Activated naive CD4-positive, alpha-beta T cell (primary cell): ENCODE measurements around the gene ABL1.

ENCODE experiments used
- DNase-seq, 4 experiments: peaks; one replicate each; lab custom pipeline; 2025; lab: John Stamatoyannopoulos, UW

The ABL1 gene

GRCh38 chr9:130918101-130918825 lies 83.2 kb downstream of the ABL1 start:
- DNase-seq: no peak

GRCh38 chr9:130918826-130919558 lies 83.9 kb downstream of the ABL1 start:
- DNase-seq: no peak

DNA sequence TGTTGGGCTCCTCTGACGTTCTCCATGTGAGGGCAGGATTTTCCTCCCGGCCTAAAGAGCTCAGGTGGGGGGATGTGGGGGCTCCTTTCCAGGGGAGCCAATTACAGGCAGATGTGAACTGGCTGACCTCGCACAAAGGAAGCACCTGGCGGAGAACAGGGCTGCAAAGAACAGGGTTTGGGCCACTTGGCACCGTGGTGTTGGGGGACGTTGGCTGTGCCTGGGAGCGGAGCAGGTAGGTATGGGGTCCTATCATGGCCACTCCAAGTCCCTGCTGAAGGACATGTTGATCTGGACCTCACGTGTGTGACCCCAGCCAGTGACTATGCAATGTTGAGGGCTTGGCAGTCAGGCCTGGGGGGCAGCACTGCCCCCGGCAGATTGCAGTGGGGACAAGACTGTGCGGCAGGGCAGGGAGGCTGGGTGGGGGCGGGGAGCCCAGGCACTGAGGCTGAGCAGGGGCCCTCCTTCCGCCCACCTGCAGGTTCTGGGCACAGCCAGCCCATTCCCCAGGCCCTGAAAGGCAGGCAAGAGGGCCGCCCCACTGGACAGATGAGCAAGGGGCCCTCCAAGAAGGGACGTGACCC lies 84.6 kb downstream of the ABL1 start:
- DNase-seq: no peak

DNA sequence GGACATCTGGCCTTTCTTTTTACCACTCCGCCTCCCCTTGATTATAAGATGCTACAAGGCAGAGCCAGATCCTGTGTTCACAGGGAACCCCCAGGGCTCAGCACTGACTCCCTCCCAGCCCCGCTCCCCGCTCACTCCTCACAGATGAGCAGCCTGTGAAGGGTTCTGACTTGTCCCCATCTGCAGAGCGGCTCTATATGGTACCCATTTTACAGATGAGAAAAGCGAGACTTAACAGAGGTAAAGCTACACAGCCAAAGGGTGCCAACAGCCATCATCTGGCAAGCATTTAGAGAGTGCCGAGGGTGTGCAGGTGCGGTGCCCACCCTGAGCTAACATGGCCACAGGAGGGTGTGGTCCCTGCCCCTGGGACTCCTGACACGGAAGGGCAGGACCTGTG lies 85.2 kb downstream of the ABL1 start:
- DNase-seq: no peak

DNA sequence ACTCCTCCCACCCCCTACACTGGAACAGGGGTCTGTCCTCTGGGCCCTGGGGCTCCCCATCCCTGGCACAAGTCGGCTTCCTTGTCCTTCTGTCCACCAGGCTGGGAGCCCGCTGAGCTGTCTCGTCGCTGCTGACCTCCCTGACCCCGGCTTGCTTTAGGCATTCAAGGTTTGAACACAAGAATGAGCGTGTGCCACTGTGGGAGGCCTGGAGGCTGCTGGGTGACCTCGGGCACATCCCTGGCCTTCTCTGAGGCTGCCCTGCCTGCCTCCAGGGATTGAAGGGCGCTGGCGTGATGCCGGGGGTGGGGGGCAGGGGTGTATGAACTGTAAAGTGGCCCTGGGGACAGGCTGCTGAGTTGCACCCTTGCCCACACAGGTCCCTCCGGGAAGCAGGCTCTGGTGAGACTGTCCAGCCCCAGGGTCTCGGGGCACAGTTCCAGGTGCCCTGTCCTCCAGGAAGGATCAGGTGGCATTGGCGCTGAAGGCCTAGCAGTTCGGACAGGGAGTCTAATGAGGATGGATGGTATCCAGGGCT lies 85.8 kb downstream of the ABL1 start:
- no peak for DNase-seq

- DNase-seq: no peak
Observed at GRCh38 chr9:130921300-130921988, 86.4 kb downstream of the ABL1 start.

DNA sequence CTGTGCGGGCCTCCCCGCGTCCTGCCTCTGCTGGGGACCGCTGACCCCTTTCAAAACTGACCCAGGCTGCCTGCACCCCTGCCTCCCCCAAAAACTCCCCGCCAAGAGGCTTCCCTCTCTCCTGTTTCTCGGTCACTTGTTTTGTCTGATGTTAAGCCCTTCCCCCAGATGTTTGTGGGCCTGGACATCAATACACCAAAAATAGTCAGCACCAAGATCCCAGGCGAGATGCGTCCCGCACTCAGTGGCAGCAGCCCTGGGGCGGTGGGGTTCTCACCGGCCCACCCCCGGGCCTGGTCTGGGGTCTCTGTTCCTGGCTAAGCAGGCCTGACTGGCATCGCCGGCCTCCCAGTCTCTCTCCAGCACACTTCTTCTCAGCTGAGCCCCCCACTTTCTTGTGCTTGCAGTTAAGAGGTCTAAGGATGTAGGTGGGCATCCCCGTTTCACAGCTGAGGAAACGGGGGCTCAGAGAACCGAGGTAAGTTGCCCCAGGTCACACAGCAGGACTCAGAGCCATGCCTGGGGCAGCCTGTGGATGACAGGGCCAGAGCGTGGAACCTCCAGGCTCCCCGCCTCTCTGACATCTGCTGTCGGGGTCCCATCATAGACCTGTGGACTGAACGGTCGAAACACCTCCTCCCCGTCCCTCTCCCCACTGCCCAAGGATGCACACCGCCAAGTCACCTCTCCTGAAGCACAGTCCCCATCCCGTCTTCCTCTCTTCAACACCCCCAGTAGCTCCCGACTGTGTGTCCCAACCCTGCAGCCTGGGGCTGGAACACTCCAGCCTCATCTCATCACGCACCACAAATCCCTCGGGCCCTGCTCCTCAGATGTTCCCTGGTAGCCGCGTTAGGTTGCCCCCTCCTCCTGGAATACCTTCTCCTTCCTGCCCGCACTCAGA lies 87.2 kb downstream of the ABL1 start:
- no peak for DNase-seq

GRCh38 chr9:130922893-130923610 lies 88.0 kb downstream of the ABL1 start:
- no peak for DNase-seq

DNA sequence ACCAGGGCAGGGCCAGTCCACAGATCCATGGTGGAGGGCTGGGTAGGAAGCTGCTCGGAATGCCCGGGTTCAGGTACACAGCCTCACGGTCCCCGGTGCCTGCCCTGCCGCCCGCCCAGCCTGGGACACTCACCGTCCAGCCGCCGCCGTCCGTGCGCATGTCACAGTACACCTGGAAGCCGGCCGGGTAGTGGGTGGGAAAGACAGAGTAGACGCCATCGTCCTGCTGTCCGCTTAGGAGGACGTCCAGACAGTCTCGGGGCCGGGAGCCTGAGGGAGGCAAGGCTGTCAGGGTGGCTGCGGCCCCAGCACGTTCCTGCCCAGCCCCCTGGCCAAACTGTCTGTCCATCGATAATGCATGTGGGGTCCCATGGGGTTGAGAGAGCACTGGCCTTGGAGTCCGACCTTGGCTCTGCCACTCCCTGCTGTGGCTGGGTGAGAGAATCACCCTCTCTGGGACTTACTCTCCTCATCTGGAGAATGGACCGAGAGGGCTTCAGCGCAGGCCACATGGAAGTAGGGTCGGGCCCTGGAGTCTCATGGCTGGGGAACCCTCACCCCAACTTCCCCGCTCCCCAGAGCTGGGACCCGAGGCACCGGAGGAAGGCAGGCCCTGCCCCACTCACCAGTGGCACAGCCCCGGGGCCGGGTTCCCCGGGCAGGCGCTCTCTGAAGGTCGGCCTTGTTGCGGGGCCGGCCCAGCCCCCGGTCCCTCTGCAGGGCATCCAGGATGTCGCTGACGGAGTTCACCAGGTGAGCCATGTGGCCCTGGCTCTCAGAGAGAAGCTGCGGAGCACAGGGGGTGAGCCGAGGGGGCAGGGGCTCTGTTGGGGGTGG lies 88.8 kb downstream of the ABL1 start:
- no peak for DNase-seq

DNA sequence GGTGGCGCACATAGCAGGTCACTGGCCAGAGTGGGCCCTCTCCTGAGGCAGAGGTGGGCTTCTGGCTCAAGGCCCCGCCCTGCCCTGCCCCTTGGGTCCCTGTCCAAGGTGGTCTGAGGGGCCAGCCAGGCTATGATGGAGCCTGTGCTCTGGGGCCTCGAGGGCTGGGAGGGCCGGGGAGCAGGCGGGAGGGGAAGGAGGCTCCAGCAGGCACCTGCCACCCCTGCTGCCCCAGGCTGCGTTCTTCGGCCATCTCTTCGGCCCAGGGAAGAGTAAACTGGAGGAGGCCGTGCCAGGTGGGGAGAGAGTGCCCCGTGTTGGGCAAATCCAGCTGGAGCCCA lies 89.4 kb downstream of the ABL1 start:
- no peak for DNase-seq

GRCh38 chr9:130925050-130925678 lies 90.1 kb downstream of the ABL1 start:
- no peak for DNase-seq

- no peak for DNase-seq
Observed at GRCh38 chr9:130927338-130927737, 92.3 kb downstream of the ABL1 start.

DNA sequence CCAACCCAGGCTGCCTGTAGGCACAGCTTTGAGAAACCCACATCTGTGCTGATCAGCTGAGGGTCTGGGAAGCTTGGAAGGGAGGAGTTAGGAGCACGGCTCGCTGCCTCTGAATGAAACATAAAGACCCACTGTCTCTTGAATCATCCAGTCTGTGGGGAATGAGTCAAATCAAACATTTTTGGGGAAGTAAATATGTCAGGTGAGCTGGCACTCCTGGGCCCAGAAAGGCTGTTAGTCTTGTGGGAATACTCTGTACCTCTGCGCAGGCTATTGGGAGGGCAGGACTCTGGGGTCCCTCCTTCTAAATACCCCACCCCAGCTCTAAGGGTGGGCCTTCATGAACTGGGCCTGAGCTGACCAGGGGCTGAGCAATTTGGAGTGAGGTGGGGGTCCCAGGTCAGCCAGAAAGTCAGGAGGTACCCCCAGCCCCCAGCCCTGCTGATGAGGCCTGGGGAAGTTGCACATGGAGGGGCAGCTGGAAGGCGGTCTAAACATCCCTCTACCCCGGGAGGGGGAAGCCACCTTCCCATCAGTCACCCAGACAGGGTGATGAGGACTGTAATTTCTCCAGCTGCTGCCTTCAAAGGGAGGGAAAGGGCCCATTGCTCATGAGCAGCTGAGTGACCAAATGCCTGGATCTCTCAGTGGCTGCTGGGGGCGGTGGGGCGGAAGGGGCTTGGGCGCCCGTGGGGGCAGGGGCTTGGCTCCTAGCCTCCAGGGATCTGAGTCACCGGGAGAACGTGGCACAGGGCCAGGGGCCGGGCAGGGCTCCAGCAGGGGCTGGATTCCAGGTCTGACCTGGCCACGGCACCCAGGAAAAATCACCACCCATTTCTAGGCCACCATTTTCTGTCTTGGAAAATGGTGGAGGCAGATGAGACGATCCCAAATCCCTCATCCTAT lies 93.2 kb downstream of the ABL1 start:
- DNase-seq: no peak

- no peak for DNase-seq
Observed at GRCh38 chr9:130929571-130930038, 94.6 kb downstream of the ABL1 start.

DNA sequence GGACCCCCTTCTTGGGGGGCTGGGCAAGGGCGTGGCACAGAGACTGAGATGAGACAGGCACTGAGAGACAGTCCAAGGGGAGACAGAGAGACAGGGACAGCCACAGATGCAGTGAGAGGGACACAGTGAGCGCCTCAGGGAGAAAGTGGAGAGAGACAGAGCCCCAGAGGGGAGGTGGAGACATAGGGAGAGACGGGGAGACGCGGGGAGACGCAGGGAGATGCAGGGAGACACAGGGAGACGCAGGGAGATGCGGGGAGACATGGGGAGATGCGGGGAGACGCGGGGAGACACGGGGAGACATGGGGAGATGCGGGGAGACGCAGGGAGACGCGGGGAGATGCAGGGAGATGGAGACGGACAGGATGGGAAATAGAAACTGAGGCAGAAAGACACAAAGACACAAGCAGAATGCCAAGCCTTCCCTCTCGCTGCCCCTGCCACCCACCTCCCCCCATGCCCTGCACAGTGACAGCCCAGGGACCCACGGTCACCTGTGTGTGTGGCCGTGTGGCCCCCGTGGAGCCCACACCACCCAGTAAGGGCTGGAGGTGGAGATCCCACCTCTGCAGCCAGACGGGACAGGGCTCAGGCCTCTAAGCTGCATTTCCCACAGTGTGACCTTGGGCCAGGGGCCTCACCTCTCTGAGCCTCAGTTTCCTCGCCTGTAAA lies 95.2 kb downstream of the ABL1 start:
- DNase-seq: no peak

GRCh38 chr9:130930804-130931349 lies 95.8 kb downstream of the ABL1 start:
- DNase-seq: no peak

DNA sequence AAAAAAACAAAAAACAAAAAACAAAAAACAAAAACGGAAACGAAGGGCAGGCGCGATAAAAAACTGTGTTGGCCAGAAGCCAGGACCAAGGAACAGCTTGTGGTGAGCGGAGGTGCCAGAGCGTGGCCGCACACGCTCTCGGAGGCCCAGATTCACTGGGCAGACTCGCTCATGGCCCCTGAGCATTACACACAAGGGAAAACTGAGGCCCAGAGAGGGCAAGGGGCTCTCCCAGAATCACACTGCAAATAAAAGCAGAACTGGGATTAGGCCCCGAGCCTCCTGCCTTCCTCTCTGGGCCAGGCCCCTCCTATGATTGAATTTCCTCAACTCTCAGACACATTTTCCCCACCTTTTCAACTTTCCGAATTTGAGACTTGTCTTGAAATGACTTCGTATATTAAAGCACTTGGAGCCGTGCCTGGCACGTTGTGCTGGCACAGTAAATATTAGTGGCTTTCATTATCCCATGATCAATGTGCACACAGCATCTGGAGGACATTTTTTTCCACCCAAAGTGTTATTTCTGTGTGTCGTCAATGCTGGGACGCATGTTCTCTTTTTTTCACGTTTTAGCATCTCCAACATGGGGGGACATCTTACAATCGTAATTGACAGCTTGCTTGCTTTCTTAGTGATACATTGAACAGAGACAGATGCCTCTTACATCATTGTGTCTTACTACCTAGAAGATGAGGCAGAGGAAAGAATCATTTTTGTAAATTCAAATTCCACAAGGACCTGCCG lies 96.6 kb downstream of the ABL1 start:
- no peak for DNase-seq
